Right ventricle myocardium inferior (tissue), 1 donor: ENCODE data around the gene PPP1R36. TPM values are rescaled to one million over a fixed set of nuclear protein-coding genes. Genes with fewer than 3 reads are reported as not detected.
"Not testable (repeated sequence)": the region's sequence is repeated elsewhere in the genome, so short reads cannot be mapped to it uniquely, and the experiment has no call there.

Source experiments
- ATAC-seq: fragments of 200-7000 bp; cut with Tn5 transposase; one replicate; pipeline ENCODE4 v1.9.1; 2020; ENCODE audit warnings: mild to moderate bottlenecking, moderate library complexity
- DNase-seq: peaks from one replicate; pipeline ENCODE4 v3.0.0; 2021; ENCODE audit errors: missing footprints
- intact Hi-C: fragments of 100-400 bp; cut with DNase I; formaldehyde crosslinking; loops from one replicate; pipeline ENCODE4 v1.11.0; 2022
- total RNA-seq: library from RNA; stranded (reverse); fragmentation: NEBNext Ultra II Directional; extraction: Animal tissue kit (Norgen Biotek cat#: 25700); gene quantifications from one replicate; pipeline ENCODE4 v1.2.1, GENCODE V29; 2021
- donor health status: DM: no; HTN: yes; CAD: no; lungs with severe emphysema.

The PPP1R36 gene
- total RNA-seq, 1 donor from 2014 or later, result not detected

DNA sequence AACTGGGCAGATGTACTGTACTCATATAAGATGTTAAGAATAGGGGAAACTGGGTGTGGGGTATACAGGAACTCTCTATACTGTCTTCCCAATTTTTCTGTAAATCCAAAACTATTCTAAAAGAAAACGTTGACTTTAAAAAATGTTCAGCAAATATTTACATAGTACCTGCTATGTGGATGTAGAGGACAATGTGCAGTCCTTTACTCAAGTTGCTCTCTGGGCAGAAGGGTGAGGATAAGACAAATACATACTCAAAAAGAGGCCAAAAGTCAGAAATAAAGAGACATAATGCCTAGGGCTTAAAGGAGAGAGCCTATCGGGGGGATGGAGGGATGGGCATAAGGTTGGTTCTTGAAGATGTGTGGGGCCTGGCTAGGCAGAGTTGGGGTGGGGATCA, 44.7 kb downstream of the PPP1R36 start:
- ATAC-seq (no peak), DNase-seq (no peak)
- intact Hi-C loops, result no loop called here

DNA sequence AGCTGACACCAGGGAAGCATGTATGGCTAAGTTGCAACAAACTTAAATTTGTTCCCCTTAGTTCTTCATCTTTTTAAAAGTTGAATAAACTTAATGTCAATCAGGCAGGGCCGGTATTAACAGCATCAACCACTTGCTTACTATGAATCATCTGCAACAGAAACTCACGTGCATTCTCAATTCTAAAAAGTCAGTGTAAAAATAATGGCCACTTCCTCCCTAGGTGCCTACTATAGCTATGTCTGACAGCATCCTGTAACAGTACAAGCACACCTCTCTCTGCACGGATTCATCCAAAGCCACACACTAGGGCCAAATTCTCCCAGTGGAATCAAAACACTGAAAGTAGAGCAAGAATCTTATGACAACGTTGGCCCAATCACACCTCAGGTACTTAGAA, 48.6 kb downstream of the PPP1R36 start:
- intact Hi-C loops, result no loop called here
- no peak for ATAC-seq
- DNase-seq, result no peak

DNA sequence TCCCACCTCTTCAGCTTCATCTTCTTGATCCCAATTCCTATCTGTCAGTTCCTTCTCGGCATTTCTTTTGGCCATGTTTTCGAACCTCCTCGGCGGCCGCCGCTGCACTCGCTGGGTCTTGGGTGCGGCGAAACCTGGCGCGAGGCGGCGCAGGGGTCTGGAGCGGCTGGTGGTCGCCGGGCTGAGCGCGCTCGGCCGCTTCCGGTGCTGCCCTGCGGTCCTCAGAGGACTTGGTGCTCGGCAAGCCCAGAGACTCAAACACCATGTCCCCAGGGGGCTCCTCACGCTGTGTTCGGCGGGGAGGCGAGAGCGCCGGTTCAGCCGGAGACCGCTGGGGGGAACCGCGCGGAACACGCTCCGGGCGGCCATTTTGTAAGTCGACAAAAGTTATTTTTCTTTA, 51.8 kb downstream of the PPP1R36 start:
- DNase-seq, result no peak
- intact Hi-C loops, result no loop called here
- ATAC-seq, result no peak

DNA sequence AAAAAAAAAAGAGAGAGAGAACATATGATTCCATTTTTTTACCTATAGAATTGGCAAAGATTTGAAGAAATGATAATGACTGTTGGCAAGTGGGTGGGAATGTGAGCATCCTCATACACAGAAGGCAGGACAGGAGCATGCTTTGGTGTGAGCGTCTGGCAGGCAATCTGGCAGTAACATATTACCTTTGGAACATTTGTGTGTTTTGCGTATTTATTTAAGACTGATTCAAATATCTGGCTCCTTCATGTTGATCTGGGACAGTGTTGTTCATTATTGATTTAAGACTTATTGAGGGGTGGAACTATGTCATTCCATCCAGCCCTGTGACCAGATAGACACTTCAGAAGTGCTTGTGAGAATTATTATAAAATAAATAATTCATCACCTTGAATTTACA, 53.1 kb downstream of the PPP1R36 start:
- intact Hi-C loops, result no loop called here
- ATAC-seq (no peak), DNase-seq (no peak)

DNA sequence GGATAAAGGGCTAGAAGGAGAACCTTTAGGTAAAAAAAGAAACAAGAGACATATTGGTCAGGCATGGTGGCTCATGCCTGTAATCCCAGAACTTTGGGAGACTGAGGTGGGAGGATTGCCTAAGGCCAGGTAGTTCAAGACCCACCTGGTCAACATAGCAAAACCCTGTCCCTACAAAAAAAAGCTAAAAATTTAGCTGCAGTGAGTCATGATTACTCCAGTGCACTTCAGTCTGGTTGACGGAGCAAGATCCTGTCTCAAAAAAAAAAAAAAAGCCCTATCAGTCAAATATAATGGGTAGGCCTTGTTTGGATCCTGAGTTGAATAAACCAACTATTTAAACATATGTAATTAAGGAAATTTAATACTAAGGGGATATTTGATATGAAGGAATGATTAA, 54.2 kb downstream of the PPP1R36 start:
- no peak for ATAC-seq
- no peak for DNase-seq
- intact Hi-C loops, result no loop called here

DNA sequence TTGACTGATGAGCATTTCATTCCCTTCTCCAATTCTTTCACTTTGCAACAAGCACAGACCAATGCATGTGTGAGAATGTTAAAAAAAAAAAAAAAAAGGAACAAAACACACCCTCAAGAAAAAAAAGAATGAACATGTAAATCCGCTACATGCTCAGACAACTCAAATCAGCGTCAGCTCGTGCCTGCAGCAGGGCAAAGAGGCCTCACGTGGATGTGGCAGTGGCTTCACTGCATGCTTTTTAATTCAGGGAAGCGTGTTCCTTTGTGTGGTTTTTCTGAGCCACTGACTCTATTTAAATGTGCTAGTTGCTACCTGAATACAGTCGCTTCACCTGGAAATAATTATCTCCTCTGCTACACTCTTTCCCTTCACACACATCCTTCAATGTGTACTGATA, 55.1 kb downstream of the PPP1R36 start:
- DNase-seq (no peak), ATAC-seq (no peak)
- intact Hi-C loops, result no loop called here

DNA sequence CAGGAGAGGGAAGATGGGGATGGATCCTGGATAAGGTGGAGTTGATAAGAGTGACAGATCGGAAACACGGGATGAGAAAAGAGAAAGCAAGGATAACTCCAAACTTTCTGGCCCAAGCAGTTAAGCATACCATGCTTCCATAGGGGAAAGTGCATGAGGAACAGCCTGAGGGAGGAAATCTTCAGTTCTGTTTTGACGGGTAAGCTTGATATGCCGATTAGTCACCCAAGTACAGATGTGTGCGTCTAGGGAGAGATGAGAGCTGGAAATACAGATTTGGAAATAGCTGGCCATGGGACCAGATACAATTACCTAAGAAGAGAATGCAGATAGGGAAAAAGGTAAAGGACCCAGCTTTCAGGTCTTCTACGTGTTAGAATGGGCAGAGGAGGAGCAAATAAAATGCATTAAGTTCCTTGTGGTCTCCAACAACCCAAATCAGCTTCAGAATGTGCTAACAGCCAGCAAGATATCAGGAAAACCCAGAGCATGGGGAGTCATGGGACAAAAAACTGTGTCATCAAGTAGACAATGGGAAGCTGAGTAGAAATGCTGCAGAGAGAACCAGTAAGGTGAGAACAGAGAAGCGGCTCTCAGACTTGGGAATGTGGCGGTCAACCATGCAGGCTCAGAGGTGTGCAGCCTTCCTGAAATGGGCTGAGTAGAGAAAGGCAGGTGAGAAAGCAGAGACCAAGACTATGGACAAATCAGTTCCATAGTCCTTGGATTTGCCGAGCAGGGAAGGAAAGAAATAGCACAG, 56.3 kb downstream of the PPP1R36 start:
- DNase-seq (no peak), ATAC-seq (no peak)
- intact Hi-C loops, result no loop called here

DNA sequence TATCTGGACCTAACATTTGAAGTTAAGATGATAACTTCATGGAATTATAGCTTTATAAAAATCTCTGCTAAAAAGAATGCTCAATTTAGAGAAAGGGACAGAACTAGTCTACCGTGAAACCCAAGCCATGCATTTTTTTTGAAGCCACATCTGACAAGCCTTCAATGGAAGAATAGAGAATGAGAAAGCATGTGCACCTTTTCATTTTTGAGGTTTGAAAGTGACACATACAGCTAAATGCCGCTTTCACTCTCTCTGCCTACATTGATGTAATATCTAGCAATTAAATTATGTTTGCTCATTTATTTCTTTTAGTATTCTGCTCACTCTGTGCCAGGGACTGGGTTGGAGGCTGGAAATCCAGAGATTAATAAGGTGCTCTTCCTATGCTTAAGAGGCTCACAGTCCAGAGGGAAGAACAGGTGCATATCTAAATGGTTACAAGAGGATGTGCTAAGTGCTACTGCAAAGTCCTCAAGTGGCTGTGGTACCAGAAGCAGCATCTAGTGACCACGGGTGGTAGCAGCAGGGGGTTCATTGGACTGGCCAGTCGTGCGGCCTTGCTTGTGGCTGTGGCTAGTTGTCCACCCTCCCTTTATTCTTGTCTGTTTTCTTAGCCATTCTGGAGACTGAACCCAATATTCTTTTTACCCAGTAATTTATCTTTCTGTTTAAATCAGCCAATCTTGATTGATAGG, 60.4 kb downstream of the PPP1R36 start:
- no peak for DNase-seq
- intact Hi-C loops, result no loop called here
- no peak for ATAC-seq

DNA sequence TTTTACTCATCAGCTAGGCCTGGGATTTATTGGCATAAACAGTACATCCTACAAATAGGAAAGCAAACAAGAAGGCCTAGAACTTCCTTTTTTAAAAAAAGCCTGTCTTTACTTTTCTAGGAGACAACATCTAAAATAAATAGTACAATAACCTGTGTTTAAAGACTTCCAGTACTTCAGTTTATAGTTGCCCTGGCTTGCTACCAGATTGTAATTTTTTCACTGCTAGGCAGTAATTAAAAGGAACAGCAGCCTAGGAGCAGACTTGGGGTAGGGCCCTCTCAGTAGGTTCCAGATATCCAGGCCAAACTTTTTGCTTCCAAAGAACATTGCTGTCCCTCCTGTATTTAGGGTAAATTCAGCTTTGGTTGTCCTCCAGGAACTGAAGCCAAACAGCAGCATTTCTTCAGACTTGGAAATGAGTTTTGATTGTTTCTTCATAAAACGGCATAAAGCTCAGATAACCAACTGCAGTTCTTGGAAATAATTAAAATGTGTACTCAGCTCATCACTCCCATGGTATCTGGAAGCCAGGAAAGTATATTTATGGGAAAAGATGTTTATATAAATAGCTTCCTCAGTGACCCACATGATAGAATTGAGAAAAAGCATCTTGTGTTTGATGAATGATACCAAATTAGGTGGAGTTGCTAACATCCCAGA, 61.7 kb downstream of the PPP1R36 start:
- ATAC-seq, result peak; percentile 85
- intact Hi-C loops, result no loop called here
- no peak for DNase-seq

DNA sequence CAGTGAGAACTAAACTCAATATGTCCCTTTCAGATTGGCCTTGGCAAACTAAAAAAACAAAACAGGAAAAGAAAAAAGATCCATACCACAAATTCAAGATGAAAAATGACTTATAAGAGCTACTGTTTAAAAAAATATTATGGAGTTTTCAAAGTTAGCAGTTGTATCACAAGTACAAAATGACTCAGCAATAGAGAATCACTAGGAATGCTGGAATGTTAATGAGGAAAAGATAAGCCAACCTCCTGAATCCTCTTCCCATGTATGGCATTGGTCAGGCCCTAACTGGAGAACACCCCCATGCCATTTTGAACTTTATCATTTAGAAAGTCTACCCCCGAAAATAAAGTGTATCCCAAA, 62.2 kb downstream of the PPP1R36 start:
- no peak for DNase-seq
- intact Hi-C loops, result no loop called here
- no peak for ATAC-seq

DNA sequence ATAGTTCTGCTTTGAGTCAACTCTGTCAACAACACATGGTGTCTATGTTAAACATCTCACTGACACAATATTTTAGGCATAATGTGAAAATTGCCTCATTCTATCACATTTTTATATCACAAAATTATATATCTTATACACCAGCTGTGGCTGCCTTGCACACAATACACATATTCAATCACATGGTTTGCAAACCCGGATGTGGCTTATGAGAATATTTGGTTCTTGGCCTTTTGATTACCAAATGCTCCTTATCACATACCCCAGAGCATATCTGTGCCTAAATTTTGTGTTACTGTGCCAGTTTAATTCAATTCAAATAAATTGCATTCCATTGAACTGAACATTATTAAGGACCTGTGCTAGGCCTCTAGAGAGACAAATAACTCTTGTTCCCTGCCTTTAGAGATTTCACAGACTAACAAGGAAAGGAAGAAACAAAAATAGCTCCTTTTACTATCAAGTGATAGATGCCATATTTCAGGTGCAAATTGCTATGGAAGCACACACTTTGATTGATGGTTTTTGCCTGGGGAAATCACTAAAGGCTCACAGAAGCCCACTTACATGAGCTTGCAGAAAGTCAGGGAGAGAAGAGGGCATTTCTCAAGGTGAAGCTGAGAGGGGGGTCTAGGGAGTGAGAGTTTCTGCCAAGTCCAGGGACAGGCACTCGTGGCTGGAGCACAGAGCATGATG, 63.4 kb downstream of the PPP1R36 start:
- DNase-seq (no peak), ATAC-seq (no peak)
- intact Hi-C loops, result no loop called here

DNA sequence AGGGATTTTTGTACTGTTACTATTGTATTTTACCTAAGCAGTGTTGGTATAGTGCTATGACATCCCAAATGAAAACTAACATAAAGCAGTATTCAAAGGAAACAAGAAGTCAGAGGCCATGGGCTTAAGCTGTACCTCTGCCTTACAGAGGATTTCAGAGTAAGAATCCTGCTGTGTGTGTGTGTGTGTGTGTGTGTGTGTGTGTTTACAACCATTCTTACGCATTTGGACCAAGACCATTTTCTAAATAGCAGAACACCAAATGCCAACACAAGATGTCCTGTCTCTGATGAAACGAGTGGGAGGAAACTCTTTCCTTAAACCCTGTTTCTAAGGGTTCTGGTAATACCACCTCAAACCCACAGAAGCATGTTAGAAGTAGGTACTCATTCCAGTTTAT, 64.4 kb downstream of the PPP1R36 start:
- intact Hi-C loops, result no loop called here
- ATAC-seq (no peak), DNase-seq (no peak)

DNA sequence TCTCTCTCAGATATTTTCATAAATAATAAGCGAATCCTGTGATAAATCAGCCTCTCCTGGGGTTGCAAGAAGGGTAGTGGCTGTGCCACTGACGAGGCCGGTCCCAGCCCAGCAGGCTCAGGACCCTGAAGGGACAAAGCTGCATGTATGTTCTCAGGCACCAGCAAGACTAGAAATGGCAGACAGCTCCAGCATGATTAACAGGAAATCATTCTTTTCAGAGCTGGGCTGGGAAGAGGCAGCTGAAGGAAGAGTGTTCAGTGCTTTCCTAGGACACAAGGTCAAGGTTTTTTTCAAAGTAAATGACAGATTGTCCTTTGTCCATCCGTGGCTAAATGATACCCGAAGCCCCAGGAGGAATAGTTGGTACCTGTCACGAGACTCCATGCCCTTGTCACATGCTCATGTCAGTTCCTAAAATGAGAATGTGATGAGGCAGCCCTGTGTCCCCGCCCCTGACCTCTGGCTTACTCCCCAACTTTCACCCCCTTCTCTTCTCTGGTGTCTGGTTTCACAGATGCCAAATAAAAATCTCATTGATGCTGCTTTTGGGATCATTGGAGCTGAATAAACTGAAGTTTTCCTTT, 65.1 kb downstream of the PPP1R36 start:
- ATAC-seq (no peak), DNase-seq (peak; percentile 18)

DNA sequence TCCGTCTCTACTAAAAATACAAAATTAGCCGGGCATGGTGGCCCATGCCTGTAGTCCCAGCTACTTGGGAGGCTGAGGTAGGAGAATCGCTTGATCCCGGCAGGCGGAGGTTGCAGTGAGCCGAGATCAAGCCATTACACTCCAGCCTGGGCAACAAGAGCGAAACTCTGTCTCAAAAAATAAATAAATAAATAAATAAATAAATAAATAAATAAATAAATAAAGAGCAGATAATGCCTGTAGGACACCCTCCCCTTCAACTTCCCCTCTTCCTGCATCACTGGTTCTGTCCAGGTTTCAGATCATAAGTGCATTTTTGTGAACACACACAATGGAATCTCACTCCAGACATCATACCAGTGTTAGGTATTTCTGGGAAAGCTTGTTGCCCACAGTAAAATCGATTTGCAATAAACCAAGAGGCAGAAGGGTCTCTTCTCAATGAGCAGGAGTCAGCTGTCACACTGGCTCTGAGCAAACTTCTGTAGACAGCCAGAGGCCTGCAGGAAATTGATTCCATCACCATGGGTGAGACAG, 68.2 kb downstream of the PPP1R36 start:
- ATAC-seq, intact Hi-C loops, DNase-seq: not testable (repeated sequence)

More for the DNA sequence above, 65.1 kb downstream of the PPP1R36 start:
- intact Hi-C loops, result no loop called here

DNA sequence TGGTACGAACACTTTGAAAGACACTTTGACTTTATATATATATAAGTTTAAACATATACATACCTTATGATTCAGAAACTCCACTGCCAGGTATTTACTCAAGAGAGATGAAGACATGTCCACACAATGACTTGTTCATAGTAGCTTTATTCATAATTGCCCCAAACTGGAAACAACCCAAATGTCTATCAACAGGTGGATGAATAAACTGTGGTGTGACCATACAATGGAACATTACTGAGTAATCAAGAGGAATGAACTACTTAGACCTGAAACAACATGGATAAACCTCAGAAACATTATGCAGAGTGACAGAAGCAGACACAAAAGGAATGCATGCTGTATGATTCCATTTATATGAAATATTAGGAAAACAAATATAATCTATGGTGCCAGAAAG, 71.1 kb downstream of the PPP1R36 start:
- ATAC-seq, result no peak
- intact Hi-C loops, result no loop called here
- DNase-seq, result no peak

DNA sequence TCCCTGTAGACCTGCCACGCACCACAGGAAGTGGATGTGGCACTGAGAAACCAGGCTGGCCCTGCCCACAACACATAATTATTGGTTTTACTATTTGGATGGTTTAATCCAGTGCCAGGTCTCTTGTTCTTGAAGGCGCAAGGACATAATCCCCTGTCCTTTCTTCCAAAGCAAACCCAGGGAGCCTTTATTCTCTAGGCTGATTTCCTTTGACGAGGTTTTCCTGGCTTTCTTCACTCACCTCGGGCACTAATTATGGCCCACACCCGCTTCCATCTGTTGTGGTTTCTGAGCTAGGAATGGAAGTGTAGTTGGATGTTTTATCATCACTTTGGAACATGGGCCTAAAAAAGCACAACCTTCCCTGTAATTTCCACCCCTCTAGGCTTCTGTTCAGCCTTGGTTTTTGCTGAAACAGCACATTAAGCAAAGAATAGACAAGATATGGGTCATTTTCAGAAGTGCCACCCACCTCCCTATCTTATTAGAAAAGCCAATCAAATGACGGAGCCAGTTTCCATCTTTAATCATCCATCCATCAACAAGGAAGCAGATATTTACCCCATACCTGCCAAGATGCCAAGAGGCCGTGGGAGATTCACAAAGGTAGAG, 73.9 kb downstream of the PPP1R36 start:
- DNase-seq, result no peak
- no peak for ATAC-seq
- intact Hi-C loops, result no loop called here

DNA sequence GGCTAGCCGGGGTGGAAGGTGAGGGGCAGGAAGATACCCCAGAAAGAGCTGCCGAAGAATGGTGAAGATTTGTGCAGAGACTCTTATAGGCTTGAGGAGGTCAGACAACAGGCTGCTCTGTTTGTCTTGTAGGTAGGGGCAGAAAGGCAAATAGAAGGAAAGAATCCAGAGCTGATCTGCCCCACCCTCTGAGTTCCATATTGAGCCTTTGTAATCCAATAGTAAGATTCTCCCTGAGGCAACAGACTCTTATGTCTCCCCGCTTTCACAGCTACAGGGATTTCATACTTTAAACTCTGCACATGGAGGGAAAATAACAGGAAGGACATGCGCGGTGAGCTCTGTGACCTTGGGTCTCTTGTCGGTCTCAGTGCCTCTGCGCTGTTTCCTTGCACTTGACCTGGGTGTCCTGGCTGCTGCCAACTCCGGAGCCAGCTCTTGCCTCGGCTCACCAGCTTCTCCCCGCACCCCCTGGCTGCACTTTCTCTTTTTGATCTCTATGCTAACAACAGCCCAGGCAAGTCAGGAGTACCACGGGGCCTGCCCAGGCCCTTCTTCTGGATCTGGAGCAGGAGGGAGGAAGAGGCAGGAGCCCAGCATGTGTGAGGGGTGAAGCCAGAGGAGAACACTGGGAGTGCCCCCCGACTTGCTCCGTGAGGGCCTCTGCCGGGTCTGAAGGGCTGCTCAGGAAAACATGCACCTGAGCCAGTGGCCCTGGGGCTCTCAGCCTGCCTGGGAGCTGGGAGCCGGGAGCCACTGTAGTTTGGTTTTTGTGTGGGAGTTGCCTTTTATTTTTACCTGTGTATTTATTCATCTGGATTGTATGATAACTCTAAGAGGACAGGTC, 75.8 kb downstream of the PPP1R36 start:
- DNase-seq (peak; percentile 72), ATAC-seq (peak; percentile 42)

DNA sequence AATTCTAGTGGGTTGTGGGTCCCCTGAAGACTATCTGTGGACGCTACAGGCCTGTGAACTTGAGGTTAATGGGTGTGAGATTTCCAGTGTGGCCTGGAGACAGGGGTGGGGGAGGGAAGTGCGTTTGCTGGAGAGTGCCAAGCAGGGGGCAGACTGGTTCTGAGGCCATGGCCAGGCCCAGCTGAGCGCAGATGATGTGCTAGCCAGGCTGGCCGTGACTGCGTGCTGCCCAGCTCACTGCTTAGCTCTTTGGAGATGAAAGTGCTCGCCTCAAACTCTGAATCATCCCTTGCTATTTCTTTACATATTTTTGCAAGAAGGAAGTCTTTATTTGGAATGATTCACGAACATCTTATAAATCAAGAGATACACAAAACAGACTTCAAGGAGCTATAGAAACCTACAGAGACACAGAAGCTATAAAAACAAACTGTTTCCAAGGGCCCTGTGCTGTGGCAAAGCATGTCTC, 79.2 kb downstream of the PPP1R36 start:
- ATAC-seq, result no peak
- intact Hi-C loops, result no loop called here

More for the DNA sequence above, 75.8 kb downstream of the PPP1R36 start:
- intact Hi-C loops, result no loop called here

More for the DNA sequence above, 79.2 kb downstream of the PPP1R36 start:
- DNase-seq, result no peak
